Measurements from ENCODE around the gene PATL1. TPM values are rescaled to one million over a fixed set of nuclear protein-coding genes. Genes with fewer than 3 reads are reported as not detected.

The PATL1 gene
- total and polyA plus RNA-seq, 2 donors (not counting 1 experiment from before 2014, with no cell fraction given): 40.8 to 45.0 TPM

DNA sequence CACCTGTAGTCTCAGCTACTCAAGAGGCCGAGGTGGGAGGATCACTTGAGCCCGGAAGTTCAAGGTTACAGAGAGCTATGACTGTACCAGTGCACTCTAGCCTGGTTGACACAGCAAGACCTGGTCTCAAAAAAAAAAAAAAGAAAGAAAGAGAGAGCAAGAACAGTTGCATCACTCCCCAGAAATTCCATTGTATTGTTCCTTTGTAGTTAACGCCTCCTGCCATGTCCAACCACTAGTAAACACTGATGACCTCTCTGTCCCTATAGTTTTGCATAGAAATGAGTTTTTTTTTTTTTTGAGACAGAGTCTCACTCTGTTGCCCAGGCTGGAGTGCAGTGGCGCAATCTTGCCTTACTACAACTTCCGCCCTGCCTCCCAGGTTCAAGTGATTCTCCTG, 10.8 kb downstream of the PATL1 start:
- Mint-ChIP-seq H3K27ac (peak overlapping the region; percentile 6), H3K27me3 (no peaks in the 10 kb centered on the region), H3K4me1 (peaks cover 22% of the 10 kb centered on the region), H3K4me3 (no peak overlapping the region), H3K9me3 (ENCODE audit: insufficient read depth) (no peaks in the 10 kb centered on the region)
- H3K27me3 ChIP-seq (replicated peaks in 1 of 4; ENCODE audit: control extremely low read depth in 1 of 4, control insufficient read depth in 3 of 4, insufficient read depth in 4 of 4, low read length in 3 of 4): no peaks in the 10 kb centered on the region
- H3K4me2 ChIP-seq (replicated peaks; ENCODE audit: low read depth, low read length, poor library complexity, severe bottlenecking): no peak overlapping the region
- DNase-seq (no peak), ATAC-seq (ENCODE audit: low read depth) (no peak)
- H3K79me2 ChIP-seq (ENCODE audit: control insufficient read depth, insufficient read depth, low read length): peaks cover 4% of the 10 kb centered on the region
- no peaks in the 10 kb centered on the region for H3K9me3 ChIP-seq (ENCODE audit: control extremely low read depth in 1 of 3, control insufficient read depth in 2 of 3, insufficient read depth in 1 of 3, low read length in 2 of 3)
- WGBS (ENCODE audit: insufficient coverage): 100% methylated on average over 2 of the region's 5 CpGs
- ChIA-PET POLR2A (interaction anchor here (0.5 to 0.7 kb wide), 2 partner anchors 9 to 144 kb away, joined by 3 read pairs; no protein-coding TSS in a partner anchor), CTCF (interaction anchor here (1.4 kb wide), 1 partner anchor 67 kb away, joined by 3 read pairs; no protein-coding TSS in a partner anchor)
- H3K27ac ChIP-seq (ENCODE audit: low read length in 2 of 2): no peak overlapping the region
- H3K4me3 ChIP-seq (ENCODE audit: control extremely low read depth in 1 of 5, extremely low read depth in 1 of 5, insufficient read depth in 1 of 5, low read depth in 2 of 5, low read length in 4 of 5): no peak overlapping the region
- no peak overlapping the region for H3K9ac ChIP-seq (ENCODE audit: low read length)
- no peaks in the 10 kb centered on the region for H4K20me1 ChIP-seq (ENCODE audit: control insufficient read depth, insufficient read depth, low read length, poor library complexity, severe bottlenecking)
- H2AFZ ChIP-seq (ENCODE audit: insufficient read depth, low read depth, low read length, poor library complexity, severe bottlenecking): no peak overlapping the region
- TF ChIP-seq, protein P1, sequence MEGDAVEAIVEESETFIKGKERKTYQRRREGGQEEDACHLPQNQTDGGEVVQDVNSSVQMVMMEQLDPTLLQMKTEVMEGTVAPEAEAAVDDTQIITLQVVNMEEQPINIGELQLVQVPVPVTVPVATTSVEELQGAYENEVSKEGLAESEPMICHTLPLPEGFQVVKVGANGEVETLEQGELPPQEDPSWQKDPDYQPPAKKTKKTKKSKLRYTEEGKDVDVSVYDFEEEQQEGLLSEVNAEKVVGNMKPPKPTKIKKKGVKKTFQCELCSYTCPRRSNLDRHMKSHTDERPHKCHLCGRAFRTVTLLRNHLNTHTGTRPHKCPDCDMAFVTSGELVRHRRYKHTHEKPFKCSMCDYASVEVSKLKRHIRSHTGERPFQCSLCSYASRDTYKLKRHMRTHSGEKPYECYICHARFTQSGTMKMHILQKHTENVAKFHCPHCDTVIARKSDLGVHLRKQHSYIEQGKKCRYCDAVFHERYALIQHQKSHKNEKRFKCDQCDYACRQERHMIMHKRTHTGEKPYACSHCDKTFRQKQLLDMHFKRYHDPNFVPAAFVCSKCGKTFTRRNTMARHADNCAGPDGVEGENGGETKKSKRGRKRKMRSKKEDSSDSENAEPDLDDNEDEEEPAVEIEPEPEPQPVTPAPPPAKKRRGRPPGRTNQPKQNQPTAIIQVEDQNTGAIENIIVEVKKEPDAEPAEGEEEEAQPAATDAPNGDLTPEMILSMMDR (IDR thresholded peaks at IDR 0.05): no peak
- no peak for TF ChIP-seq EZH2 (IDR thresholded peaks at IDR 0.05; ENCODE audit: borderline replicate concordance, insufficient read depth, low read depth, low read length, poor library complexity, severe bottlenecking)
- peaks cover 15 to 69% of the 10 kb centered on the region in 2 experiments for H3K36me3 ChIP-seq (replicated peaks in 1 of 2; ENCODE audit: control extremely low read depth in 1 of 2, control insufficient read depth in 1 of 2, extremely low read depth in 1 of 2, insufficient read depth in 2 of 2, low read length in 1 of 2)
- H3K4me1 ChIP-seq (ENCODE audit: control insufficient read depth in 2 of 2, insufficient read depth in 2 of 2, low read length in 2 of 2): peaks cover 18 to 20% of the 10 kb centered on the region in 2 donors
- intact Hi-C loops (cut with micrococcal nuclease): no loop called here

DNA sequence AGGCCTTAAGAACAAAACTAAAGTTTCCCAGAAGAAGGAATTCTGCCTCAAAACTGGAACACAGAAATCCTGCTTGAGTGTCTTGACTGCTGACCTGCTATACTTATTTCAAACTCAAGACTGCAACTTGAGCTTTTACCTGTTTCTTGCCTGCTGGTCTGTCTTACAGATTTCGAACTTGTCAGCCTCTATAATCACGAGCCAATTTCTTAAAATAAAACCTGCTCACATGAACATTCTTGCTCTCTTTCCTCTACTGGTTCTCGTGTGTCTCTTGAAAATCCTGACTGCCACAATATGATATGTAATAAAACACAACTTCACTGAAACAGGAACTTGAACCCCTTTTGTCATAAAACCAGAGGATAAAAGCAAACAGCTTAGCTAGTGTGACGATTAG, 13.9 kb downstream of the PATL1 start:
- 90% methylated on average over 2 of the region's 4 CpGs for WGBS (ENCODE audit: insufficient coverage)
- Histone ChIP-seq H3K4me2 (replicated peaks; ENCODE audit: low read depth, low read length, poor library complexity, severe bottlenecking) (no peak overlapping the region), H3K27me3 (replicated peaks in 1 of 4; ENCODE audit: control extremely low read depth in 1 of 4, control insufficient read depth in 3 of 4, insufficient read depth in 4 of 4, low read length in 3 of 4) (no peaks in the 10 kb centered on the region), H3K4me3 (ENCODE audit: control extremely low read depth in 1 of 5, extremely low read depth in 1 of 5, insufficient read depth in 1 of 5, low read depth in 2 of 5, low read length in 4 of 5) (no peak overlapping the region), H3K79me2 (ENCODE audit: control insufficient read depth, insufficient read depth, low read length) (peaks cover 4% of the 10 kb centered on the region), H2AFZ (ENCODE audit: insufficient read depth, low read depth, low read length, poor library complexity, severe bottlenecking) (no peak overlapping the region), H4K20me1 (ENCODE audit: control insufficient read depth, insufficient read depth, low read length, poor library complexity, severe bottlenecking) (no peaks in the 10 kb centered on the region), H3K9ac (ENCODE audit: low read length) (no peak overlapping the region), H3K36me3 (replicated peaks in 1 of 2; ENCODE audit: control extremely low read depth in 1 of 2, control insufficient read depth in 1 of 2, extremely low read depth in 1 of 2, insufficient read depth in 2 of 2, low read length in 1 of 2) (peaks cover 26 to 89% of the 10 kb centered on the region in 2 experiments), H3K27ac (ENCODE audit: low read length in 2 of 2) (no peak overlapping the region), H3K4me1 (ENCODE audit: control insufficient read depth in 2 of 2, insufficient read depth in 2 of 2, low read length in 2 of 2) (peaks cover 4 to 7% of the 10 kb centered on the region in 2 donors), H3K9me3 (ENCODE audit: control extremely low read depth in 1 of 3, control insufficient read depth in 2 of 3, insufficient read depth in 1 of 3, low read length in 2 of 3) (no peaks in the 10 kb centered on the region)
- Mint-ChIP-seq H3K9me3 (ENCODE audit: insufficient read depth) (no peaks in the 10 kb centered on the region), H3K27ac (no peak overlapping the region), H3K4me1 (peaks cover 6% of the 10 kb centered on the region), H3K27me3 (no peaks in the 10 kb centered on the region), H3K4me3 (no peak overlapping the region)
- no peak for TF ChIP-seq EZH2 (IDR thresholded peaks at IDR 0.05; ENCODE audit: borderline replicate concordance, insufficient read depth, low read depth, low read length, poor library complexity, severe bottlenecking)
- TF ChIP-seq, protein P1 (IDR thresholded peaks at IDR 0.05): no peak
- ATAC-seq (ENCODE audit: low read depth): no peak
- POLR2A ChIA-PET: no interaction called here
- DNase-seq: no peak
- CTCF ChIA-PET: interaction anchor here (0.7 kb wide), 1 partner anchor 690 kb away, joined by 5 read pairs; no protein-coding TSS in a partner anchor
- intact Hi-C loops (cut with micrococcal nuclease): no loop called here
